Activated CD4-positive, alpha-beta T cell treated with anti-CD3 and anti-CD28 coated beads for 48 hours (primary cell): Measurements from ENCODE around the gene ARMC12.

Experiments used
- DNase-seq: peaks from one replicate; pipeline ENCODE4 v3.0.0-alpha.2; 2020

ARMC12 gene

DNA sequence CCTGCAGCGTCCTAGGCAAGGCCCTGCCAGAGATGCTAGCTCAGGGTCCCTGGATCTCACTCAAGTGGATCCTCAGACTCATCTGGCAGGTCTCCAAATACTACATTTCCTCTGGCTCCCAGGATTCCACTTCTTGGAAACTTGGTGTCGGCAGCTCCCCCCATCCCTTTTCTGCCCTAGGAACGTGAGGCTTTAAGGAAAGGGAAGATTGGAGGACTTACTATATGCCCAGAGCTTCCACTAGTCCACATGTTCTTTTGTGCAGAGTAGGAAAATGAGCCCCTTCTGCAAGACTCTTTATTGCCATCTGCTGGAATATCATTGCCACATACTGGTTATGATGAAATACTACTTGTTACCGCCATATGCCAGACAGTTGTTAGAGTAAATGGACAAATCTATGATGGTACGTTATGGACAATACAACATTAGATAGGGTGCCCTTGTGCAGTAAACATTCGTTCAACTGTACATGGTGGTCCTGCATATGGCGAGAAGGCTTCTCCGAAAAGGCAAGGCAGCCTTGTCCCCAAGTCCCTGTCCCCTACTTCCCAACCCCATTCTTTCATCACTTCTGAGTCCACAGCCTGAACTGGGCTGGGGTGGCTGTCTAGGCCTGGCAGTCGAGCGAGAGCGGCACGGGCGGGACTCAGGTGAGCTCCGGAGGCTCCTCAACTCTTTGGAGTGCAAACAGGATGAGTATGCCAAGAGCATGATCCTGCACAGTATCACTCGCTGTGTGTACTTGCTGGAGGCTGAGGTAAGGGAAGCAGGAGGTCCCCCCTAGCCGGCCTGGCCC, 780 bp downstream of the ARMC12 start:
- no peak for DNase-seq

DNA sequence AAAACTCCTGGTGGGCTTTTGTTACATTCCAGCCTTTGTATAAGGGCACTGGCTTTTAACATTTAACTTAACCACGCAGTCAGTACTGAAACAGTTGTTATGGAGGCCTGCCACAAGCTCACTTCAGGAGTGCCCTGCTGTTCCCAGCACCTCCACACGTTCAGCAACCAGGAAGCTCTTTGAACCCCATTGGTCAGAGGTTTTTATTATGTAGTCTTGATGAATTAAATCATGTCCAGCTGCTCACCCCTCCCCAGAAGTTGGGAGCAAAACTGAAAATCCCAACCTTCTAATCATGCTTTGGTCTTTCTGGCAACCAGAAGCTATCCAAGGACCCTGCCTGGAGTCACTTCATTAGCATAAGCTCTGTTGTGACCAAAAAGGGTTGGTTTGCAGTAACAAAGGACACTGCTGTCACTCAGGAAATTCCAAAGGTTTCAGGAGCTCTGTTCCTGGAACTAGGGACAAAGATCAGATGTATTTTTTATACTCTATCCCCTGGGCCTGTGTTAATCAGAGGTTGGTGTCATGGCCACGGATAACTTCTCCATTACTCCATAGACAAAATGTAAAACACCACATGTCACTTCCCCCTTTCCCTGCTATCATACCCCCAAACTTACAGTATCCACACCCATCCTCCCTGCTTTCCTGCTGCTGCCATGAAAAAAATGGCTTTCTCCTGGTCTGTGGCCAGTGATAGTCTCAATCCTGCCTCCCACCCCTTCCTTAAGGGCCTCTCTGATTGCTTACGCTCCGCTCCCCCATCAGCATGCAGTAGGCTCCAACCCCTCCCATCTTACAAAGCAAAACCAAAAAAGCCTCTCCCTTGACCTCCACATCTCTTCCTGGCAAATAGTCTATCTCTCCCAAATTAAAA, 3.1 kb downstream of the ARMC12 start:
- DNase-seq, result no peak

DNA sequence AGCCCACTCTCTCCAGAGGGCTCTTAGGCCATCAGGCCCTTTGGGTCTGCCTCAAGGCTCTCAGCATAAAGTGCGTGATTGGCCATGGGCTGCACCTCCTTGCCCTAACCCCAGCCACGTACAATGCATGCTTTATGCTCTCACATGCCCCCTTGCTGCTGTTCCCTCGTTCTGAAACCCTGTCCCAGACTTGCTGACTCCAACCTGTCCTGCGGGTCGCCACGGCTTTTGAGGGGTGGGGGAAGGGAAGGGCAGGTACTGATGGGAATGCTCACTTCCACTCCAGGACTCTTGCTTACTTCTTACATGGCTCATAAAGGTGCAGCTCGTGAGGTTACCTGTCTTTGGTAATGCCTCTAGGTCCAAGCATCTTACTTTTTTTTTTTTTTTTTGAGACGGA, 6.0 kb downstream of the ARMC12 start:
- no peak for DNase-seq

DNA sequence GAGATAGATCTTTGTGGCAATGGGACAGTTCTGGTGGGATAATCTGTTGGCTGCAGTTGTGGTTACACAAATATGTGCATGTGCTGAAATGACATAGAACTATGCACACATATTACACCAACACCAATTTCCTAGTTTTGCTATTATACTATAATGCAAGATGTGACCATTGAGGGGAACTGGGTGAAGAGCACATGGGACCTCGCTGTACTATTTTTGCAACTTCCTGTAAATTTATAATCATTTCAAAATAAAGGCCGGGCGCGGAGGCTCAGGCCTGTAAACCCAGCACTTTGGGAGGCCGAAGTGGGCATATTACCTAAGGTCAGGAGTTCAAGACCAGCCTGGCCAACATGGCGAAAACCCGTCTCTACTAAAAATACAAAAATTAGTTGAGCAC, 8.7 kb downstream of the ARMC12 start:
- no peak for DNase-seq

DNA sequence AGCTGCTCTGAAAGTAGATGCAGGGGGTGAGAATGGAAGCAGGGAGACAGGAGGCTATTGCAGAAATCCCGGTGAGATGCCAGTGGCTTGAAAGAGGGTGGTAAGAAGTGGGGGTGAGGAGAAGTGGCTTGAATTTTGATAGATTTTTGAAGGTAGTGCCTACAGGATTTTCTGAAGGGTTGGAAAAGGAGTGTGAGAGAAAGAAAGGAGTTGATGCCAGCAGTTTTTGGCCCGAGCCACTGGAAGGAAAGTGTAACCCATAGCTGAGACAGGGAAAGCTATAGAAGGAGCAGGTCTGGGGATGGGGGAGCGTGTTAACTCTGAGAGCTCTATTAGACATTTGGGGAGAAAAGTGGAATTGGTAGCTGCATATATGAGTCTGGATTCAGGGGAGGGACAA, 9.7 kb downstream of the ARMC12 start:
- DNase-seq, result no peak

DNA sequence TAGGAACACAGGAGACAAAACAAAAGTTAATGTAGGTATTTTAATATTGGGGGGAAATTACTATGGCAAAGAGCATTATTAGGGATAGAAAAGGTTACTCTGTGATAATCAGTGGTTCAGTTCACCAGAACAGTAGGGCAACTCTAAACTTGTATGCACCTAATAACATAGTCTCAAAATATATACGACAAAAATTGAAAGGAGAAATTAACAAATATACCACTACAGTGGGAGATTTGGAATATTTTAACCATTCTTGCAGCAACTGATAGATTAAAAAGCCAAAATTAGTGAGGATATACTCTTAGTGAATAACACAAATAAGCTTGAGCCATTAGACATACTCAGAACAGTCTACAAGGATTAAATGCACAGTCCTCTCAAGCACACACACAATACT, 11.0 kb downstream of the ARMC12 start:
- DNase-seq, result no peak

DNA sequence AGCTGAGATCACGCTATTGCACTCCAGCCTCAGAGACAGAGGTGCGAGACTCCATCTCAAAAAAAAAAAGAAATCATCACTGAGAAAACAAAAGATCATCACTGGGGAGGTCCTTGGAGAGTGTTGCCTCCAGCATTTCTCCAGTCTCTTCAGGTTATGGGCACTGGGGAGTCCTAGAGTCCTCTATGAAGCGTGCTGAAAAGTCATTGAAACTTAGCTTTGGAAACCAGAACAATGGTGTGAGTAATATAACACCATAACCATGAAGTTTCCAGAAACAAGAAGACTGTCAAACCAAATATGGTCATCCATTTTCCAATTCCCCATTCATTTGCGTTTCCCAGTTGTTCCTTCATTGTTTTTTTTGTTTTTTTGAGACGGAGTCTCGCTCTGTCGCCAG, 13.7 kb downstream of the ARMC12 start:
- DNase-seq, result no peak

DNA sequence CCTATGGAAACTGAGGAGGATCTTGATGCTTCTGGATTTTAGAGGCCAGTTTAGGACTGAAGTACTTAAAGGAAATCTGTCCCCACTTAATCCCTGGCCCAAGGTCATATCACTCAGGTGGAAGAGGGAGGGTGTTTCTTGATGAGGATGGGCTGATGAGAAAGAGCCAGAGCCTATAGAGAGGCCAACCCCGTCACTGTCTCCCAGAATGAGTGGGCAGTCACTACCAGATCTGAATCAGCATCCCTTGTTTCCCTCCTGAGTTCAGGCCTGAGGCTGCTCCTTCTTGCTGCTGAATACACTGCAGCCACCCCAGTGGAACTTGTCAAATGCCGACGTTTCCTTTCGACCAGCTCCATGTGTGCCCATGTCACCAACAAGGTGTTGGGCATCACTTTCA, 14.8 kb downstream of the ARMC12 start:
- peak; percentile 63 for DNase-seq

DNA sequence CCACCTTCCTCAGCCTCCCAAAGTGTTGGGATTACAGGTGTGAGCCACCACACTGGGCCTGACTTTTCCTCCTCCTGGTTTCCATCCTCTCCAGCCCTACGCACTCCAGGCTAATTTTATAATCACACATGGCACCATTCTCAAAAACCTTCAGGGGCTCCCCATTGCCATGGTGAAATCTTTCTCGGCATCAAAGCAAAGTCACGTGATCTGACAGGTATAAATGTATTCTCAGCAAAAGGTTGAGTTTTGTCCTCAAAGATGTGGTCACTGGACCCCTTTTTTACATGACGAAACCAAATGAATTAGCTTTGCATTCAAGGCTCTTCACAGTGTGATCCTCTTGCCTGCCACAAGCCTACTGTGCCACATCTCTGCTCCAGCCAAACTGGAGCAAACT, 15.5 kb downstream of the ARMC12 start:
- no peak for DNase-seq

DNA sequence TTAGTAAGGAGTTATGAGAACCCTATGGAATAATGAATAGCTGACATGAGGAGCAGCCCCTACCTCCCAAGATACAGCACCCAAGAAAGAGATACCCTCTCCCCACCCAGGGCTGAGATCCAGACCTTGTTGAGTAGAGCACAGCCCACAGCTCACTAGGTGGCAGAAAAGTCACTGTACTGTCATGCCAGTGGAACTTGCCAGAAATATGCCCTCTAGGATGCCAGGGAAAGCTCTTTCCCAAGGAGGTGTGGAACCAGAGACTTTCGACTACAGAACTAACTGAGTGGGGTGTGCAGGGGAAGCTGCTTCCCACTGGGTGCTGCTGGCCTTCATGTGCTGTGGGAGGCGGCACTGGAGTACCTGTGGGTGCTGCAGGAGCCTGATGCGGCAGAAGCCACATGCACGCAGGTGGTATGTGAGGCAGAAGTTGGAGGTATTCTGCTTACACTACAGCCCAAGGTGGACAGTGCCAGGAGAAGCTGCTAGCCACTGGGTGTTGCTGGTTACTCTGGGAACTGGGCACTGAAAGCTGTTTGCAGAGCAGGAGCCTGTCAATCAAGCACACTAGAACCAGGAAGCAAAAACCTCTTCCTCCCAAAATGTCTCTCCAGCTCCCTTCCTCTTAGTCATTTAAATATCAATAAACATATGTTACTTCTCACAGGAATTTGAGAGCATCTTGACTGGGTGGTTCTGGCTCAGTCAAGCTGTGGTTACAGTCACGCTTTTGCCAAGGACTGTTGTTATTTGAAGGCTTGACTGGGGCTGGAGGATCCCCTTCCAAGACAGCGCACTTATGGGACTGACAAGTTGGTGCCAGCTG, 17.8 kb downstream of the ARMC12 start:
- DNase-seq, result no peak

DNA sequence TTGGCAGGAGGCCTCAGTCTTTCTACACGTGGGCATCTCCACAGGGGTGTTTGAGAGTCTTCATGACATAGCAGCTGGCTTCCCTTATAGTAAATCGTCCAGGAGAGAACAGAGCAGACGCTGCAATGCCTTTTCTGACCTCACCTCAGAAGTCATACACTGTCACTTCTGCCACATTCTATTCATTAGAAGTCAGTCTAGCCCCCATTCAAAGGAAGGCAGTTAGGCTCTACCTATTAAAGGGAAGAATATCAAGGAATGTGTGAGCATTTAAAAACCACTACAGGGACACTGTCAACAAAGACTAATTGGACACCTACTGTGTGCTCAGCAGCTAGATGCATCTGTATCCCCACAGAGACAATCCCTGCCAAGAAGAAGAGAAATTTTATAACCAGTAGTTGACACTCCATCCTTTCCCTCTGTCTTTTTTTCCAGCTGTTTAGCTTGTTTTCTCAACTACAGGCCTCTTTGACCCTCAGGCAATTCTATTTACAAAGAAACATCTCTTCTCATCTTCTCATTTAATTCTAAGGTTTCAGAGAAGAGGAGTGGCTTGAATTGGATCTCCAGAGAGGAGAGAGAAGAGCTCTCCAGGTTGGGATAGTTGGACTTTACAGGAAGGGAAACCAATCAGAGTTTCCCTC, 18.6 kb downstream of the ARMC12 start:
- DNase-seq, result no peak

DNA sequence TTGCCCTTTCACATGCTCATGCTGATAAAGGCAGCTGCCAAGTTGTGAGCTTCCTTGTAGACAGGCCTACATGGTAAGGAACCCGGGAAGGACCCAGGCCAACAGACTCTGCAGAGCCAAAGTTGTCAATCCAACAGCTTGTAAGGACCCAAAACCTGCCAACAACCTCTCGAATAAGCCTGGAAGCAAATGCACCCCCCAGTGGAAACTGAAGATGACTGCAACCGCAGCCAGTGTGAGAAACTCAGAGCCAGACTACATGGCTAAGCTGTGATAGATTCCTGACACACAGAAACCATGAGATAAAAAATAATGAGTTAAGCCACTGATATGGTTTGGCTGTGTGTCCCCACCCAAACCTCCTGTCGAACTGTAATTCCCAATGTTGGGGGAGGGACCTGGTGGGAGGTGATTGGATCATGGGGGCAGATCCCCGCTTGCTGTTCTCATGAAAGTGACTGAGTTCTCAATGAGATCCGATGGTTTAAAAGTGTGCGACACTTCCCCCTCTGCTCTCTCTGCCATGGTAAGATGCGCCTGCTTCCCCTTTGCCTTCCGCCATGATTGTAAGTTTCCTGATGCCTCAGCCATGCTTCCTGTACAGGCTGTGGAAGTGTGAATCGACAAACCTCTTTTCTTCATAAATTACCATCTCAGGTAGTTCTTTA, 20.8 kb downstream of the ARMC12 start:
- DNase-seq, result peak; percentile 40

DNA sequence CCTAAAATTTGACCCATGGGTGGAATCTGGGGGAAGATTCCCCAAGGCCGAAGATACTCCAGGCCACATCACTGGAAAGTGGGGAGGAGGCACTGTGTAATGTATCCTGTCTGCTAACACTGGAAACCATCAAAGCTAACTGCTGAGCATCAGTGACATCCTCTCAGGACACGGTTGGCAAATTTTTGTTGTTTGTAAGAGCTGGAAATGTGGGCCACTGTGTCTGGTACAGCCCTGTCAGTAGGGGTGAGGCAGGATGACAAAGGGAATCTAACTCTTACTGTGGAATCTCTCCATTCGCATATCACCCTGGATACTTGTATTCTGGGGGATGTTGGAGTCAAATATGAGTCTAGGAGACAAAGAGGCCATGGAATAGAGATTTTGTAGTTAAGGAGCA, 22.6 kb downstream of the ARMC12 start:
- DNase-seq, result no peak

DNA sequence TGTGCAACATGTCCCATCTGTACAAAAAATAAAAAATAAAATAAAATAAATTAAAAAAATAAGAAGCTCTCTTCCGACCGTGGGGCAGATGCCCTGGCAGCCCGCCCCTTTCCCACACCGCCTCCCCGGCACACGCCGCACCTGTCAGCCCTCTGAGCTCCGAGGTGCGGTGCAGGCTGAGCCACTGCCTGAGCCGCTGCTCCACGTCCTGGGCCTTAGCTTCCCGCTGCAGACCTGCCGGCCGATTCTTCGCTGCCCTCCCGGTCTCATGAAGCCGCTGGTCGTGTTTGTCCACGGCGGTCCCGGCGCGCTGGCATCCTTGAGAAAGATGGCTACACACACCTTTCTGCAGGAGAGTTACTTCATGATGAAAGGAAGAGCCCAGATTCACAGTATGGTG, 28.9 kb downstream of the ARMC12 start:
- no peak for DNase-seq

DNA sequence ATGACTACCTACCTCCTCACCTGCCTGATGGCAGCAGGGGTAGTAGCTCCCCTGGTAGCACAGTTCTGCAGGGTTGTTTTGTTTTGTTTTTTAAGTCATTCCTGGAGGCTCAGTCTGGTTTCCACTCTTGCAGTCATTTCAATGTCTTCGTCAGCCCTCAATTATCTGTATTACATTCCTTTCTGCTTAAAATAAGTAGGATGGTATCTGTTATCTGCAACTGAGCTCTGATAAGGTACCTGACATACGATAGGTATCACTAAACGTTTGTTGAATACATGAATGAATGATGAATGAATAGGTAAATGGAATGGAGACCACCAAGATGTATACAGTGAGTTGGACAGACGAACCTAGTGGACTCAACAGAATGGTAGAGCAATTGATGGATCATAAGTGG, 32.4 kb downstream of the ARMC12 start:
- no peak for DNase-seq

DNA sequence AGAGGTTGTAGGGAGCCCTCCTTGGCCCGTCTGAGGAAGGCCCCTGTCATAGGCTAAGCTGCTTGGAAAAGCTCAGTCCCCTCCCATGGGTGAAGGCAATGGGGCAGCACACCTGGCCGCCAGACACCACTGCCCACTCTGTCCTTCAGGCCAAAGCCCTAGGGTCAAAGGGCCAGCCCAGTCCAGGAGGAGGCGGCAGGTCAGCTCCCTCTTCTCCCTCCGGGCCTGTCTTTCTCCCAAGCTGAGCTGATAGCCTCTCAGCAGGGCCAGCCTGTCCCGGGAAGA, 34.5 kb downstream of the ARMC12 start:
- DNase-seq, result no peak

DNA sequence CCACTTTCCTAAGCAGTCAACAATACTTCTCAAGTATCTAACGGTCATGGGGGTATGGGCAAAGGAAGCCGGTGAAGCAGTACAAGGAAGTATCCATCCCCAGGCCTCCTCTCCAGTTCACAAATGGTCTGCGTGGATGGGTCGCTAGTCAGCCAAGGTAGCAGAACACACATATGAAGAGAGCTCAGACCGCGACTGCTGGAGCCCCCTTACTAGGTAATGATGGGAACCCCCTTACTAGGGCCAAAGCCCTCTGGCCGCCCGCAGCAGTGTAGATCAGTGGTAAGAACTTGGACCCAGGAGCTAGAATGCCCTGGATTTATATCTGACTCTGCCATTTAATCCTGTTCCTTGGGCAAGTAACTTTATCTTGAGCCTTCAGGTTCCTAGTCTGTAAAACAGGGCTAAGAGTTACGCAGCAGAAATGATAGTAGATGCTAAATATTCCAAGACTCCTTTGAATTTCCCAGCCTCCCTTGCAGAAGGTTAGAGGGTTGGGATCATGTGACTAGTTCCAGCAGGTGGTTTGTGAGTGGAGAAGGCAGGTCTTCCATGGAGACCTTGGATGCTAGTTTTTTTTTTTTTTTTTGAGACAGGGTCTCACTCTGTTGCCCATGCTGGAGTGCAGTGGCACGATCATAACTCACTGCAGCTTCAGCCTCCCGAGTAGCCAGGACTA, 37.4 kb downstream of the ARMC12 start:
- DNase-seq, result no peak

DNA sequence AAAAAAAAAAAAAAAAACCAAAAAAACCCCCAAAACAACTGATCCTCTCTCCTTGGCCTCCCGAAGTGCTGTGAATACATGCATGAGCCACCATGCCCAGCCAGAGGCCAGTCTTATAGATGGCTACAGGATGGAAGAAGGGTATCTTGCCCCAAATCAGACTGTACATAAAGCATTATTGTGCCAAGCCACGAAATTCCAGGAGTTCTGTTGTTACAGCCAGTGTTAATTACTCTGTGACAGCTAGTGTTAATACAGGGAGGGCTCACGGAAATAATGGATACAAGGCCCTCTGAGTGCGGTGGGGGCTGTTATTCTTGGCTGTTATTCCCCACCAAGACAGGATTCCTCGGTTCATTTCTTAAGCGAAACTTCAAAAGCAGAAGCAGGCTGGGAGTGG, 38.2 kb downstream of the ARMC12 start:
- no peak for DNase-seq

DNA sequence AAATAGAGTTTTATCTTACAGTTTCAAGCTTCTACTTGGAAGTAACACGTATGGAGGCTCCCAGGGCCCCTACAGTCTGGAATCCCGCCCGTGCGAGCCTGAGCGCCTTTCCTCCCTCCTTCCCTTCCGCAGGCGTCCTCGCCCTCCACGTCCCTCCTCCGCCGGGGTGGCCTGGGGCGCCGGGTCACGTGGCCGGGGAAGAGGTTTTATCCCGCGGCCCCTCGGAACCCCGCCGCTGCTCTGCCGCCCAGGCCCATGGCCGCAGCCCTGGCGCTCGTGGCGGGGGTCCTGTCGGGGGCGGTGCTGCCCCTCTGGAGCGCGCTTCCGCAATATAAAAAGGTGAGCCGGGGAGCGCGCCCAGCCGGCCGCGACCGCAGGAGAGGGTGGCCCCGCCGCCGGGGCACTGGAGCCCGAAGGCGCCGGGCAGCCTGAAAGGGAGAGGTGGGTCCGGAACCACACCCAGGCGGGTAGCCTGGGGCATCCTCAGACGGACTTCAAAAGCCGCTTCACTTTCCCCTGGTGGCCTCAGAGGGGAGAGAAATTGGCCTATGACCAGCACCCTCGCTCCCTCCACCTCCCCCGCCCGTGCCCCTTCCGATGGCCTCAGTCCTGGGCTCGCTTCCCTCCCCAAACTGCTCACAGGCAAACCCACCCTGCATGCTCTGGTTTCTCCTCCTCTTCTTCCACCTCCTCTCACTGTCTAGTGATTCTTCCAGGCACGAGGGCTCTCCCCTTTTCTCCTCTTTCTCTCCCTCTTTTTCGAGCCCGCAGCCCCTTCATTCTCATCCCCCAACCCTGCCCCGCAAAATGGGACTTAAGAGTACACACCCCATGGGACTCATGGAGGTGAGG, 39.8 kb downstream of the ARMC12 start, which contains the start of gene CLPSL2:
TSS of gene CLPSL2 (plus strand) at position 235 of the 852 bp plus-strand sequence. CDS start at position 256, 21 bp downstream.
- no peak for DNase-seq

DNA sequence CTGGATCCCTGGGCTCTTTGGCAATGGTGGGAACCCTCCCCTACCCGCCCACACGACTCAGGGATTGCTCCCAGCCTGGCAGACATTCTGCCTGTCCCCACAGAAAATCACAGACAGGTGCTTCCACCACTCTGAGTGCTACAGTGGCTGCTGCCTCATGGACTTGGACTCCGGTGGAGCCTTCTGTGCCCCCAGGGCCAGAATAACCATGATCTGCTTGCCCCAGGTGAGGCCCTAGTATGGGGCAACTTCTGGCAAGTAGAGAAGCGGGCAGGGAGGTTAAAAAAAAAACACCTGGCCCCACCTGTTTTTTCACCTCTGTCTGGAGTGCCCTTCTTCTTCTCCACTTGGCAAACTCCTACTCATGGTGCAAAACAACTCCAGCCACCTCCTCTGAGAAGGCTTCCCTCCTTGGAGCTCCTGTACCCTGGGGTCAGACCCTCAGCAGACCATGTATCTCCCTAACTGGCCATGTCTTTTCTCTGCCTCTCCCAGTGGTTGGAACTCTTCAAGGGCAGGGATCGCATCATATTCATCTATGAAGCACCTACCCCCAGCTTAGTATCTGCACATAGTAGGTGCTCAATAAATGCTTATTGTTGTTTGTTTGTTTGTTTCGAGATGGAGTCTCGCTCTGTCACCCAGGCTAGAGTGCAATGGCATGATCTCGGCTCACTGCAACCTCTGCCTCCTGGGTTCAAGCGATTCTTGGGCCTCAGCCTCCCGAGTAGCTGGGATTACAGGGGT, 40.7 kb downstream of the ARMC12 start:
- no peak for DNase-seq
